GM23248 (cell line): ENCODE results near the gene HDAC4.

ENCODE experiments used
- EZH2 ChIP-seq: fragments of 200-600 bp; sonication (generic); IDR thresholded peaks from 2 replicates; pipeline ENCODE4 v1.6.1; 2018; ENCODE audit warnings: antibody characterized with exemption, mild to moderate bottlenecking; ENCODE audit not compliant: insufficient read depth, poor library complexity, severe bottlenecking
- EZH2phosphoT487 ChIP-seq: fragments of 200-600 bp; sonication (generic); IDR thresholded peaks from 2 replicates; pipeline ENCODE4 v1.6.1; 2018; ENCODE audit warnings: antibody characterized with exemption, moderate library complexity, mild to moderate bottlenecking, low read depth; ENCODE audit not compliant: insufficient read depth

DNA sequence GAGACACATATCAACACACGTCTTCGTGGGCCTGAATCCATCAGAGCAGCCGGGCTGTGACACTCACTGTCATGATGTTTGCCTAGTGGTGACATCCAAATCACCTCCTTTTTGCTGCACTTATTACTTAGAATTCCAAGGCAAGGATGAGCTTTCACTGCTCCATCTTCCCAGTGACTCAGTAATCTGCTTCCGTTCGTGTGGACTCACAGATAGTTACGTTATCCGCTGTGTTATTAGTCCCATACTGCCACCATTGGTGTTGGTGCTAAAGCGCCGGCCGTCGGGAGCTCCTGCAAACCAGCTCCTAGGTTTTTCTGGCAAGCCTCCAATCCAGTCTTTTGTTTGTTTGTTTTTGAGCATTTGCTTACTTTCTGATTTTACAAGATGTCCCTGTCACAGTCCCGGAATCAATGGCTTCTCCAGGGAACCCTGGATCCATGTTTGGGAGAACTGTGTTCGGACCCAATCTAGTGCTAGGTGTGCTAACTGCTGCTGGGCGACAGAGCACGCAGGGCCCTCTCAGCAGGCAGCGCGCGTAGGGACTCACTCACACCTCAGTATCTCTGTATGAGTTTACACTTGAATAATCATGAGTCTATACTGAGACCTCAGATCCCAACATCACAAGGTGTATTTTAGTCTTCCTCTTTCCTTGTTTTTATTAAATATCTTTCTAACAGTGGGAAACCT, 42.6 kb downstream of the HDAC4 start:
- TF ChIP-seq EZH2phosphoT487 (no peak), EZH2 (no peak)
